Muscle of arm (tissue), 12 donors: ENCODE results near the gene PDCD2L. TPM values are rescaled to one million over a fixed set of nuclear protein-coding genes. Genes with fewer than 3 reads are reported as not detected.
"Not testable (repeated sequence)": the region's sequence is repeated elsewhere in the genome, so short reads cannot be mapped to it uniquely, and the experiment has no call there.

Source experiments
- DNase-seq: peaks from one replicate; pipeline ENCODE4 v3.0.0-alpha.2; 2013
- polyA plus RNA-seq, 12 donors: library from polyadenylated mRNA; unstranded; fragments of 120-200 nt; gene quantifications; one replicate each; pipeline ENCODE4 v1.2.1, GENCODE V29; 2013; ENCODE audit not compliant: insufficient read length in 12 of 12

The PDCD2L gene
- polyA plus RNA-seq, 12 donors: 11.7 to 22.5 (median 16.3) TPM; not detected in 2

GRCh38 chr19:34369166-34369565, 35.0 kb upstream of the PDCD2L start:
- DNase-seq: not testable (repeated sequence)

DNA sequence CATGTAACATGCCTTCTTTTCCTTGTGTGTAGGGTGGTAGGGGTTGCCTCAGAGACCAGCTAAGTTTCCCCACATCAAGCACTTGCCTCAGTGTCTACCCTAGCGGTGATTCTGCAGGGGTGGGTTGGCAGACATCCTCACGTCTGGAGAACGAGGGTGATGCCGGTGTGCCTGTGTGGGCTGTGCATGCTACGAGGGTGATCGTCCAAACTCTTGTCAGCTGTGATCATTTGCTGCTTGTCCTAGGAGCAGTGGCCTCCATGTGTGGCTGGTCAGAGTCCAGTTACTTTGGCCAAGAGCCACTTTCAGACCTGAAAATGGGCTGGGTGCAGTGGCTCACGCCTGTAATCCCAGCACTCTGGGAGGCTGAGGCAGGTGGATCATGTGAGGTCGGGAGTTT, 34.1 kb upstream of the PDCD2L start:
- no peak for DNase-seq

DNA sequence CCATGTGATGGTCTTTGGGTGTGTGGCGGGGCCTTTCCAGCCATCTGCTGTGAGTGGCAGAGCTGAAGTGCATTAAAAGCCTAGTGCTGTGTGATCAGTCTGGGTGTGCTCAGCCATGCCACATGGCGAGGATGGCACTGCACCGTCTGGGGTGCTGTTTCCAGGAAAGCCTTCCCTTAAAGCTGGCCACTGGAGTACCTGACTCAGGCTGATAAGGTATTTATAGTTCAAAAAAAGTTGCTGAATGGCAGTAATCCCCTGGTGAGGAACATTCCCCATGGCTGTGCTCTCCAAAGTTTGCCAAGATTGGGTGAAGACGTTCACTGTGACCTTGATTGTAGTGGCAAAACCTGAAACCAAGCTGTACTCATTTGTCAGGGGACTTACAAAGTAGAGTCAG, 33.2 kb upstream of the PDCD2L start:
- no peak for DNase-seq

GRCh38 chr19:34373601-34374288, 30.5 kb upstream of the PDCD2L start:
- DNase-seq: no peak

DNA sequence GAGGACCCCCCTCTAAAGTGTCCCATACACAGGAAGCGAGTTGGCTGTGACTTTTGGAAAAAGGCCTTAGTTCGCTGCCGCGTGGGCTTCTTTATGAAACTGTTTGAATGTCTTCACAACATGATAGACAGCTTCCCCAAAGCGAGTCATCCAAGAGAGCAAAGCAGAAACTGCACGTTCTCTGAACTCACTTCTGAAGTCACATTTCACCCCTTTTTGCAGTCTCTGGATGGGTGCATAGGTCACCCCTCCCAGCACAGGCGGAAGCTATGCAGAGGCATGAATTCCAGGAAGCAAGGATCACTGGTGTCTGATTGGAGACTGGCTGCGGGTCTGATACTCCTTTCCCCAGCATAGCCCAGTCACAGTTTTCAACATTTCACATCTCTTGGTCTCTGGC, 28.6 kb upstream of the PDCD2L start:
- DNase-seq: no peak

DNA sequence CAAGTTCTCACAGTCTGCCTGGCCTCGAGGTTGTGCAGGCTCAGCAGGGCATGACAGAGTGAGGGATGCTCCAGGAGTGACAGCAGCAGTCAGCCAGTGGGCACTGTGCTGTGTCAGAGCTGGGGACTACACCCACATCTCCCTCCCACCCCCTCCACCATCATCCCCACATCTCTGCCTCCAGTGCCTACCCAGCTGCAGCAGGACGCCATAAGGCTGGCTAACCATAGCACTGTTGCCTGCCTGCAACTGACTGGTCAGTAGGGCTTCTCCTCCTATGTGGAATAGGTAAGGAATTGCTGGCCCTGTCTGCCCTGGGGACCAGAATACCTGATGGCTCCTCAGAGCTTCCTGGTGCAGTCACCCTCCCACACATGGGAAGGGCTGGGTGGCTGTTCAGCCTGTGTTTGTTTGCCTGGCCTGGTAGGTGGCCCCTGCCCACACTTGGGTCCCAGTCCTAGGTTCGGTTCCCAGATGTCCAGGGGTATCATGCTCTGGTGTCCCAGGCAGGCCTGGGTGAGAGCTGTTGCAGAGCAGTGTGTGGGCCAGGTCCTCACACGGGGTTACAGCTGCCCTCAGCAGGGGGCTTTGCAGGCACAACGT, 23.5 kb upstream of the PDCD2L start:
- no peak for DNase-seq

DNA sequence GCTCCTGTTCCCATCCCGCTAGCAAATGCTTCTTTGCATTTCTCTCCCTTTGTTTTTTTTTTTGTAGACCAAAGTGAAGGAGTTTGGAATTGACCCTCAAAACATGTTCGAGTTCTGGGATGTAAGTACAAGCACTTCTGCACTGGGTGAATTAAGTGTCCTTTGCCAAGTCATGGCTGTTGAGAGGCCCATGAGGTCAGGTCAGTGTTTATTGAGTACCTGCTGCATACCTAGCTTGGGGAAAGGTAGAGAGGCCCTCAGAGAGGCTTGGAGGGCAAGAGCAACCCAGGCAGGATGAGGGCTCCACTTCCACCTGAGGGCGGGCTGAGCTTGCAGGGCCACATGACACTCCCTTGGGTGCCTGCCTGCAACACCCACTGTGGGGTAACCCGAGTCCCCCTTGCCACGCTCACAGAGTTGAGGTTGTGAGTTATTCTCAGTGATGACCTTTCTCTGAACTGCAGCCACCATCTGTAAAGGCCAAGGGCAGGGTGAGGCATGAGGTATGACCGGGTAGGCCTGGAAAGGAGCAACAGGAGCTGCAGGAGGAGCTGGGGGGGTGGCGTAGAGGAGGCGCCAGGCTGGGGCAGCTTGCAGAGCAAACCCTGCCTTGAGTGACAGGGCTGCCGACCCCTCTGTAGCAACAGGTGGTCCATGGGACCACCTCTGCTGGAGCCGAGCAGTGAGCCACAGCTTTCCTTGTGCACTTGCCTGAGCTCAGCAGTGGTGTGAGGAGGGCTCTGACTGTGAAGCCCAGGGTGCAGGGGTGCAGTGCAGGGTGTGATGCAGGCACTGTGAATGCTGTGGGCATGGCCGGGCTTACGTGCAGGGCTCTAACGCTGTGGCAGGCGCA, 22.6 kb upstream of the PDCD2L start:
- no peak for DNase-seq

DNA sequence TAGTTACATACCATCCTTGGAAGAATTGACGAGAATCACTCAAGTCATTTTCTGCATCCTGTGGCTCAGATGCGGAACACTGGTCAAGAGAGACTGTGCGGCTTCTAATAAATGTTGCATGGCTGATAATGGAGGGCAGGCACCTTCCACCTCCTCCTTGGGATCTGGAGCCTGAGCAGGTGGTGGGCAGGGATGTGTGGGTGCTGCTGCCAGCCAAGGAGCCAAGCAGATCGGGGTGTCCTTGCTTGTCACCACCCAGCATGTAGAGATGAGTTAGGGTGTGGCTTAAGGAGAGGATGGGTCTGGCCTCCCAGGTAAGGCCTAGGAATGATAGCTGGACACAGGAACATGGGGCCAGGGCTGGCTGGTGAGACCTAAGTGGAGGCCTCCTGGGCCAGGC, 21.7 kb upstream of the PDCD2L start:
- no peak for DNase-seq

- DNase-seq: no peak
These were observed 20.6 kb upstream of the PDCD2L start for GRCh38 chr19:34383599-34383998.

- DNase-seq: no peak
These were observed 17.4 kb upstream of the PDCD2L start for GRCh38 chr19:34386645-34387445.

GRCh38 chr19:34387446-34387810, 16.8 kb upstream of the PDCD2L start:
- DNase-seq: no peak

GRCh38 chr19:34388745-34389144, 15.5 kb upstream of the PDCD2L start:
- not testable (repeated sequence) for DNase-seq

DNA sequence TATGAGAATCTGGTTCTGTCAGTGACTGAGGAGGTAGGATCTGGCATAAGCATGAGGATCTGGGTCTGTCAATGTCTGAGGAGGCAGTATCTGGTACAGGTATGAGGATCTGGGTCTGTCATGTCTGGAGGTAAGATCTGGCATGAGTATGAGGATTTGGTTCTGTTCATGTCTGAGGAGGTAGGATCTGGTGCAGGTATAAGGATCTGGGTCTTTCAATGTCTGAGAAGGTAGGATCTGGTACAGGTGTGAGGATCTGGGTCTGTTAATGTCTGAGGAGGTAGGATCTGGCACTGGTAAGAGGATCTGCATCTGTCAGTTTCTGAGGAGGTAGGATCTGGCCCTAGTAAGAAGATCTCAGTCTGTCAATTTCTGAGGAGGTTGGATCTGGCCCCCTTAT, 12.4 kb upstream of the PDCD2L start:
- DNase-seq: no peak

GRCh38 chr19:34393031-34393430, 11.2 kb upstream of the PDCD2L start:
- no peak for DNase-seq

GRCh38 chr19:34393629-34394028, 10.6 kb upstream of the PDCD2L start:
- DNase-seq: peak; percentile 56

DNA sequence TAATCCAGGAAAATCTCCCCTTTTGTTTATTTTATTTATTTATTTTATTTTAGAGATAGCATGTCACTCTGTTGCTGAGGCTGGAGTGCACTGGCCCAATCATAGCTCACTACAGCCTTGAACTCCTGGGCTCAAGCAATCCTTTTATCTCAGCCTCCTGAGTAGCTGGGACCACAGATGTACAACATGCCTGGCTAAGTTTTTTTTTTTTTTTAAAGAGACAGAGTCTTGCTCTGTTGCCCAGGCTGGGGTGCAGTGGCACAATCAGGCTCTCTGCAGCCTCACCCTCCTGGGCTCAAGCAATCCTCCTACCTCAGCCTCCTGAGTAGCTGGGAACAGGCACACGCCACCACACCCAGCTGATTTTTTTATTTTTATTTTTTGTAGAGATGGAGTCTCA, 6.3 kb upstream of the PDCD2L start:
- no peak for DNase-seq

DNA sequence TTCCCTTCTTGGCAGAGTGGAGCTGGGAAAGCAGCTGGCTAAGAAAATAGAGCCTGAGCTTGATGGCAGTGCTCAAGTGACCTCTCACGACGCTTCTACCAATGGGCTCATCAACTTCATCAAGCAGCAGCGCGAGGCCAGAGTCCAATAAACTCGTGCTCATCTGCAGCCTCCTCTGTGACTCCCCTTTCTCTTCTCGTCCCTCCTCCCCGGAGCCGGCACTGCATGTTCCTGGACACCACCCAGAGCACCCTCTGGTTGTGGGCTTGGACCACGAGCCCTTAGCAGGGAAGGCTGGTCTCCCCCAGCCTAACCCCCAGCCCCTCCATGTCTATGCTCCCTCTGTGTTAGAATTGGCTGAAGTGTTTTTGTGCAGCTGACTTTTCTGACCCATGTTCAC, 4.3 kb upstream of the PDCD2L start:
- no peak for DNase-seq

DNA sequence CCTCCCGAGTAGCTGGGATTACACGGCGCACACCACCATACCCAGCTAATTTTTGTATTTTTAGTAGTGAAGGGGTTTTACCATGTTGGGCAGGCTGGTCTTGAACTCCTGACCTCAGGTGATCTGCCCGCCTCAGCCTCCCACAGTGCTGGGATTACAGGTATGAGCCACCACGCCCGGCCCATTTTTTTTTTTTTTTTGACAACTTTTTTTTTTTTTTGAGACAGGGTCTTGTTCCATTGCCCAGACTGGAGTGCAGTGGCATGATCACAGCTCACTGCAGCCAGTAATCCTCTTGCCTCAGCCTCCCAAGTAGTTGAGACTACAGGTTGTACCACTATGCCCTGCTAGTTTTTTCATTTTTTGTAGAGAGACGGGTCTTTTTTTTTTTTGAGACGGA, 3.4 kb upstream of the PDCD2L start:
- not testable (repeated sequence) for DNase-seq

DNA sequence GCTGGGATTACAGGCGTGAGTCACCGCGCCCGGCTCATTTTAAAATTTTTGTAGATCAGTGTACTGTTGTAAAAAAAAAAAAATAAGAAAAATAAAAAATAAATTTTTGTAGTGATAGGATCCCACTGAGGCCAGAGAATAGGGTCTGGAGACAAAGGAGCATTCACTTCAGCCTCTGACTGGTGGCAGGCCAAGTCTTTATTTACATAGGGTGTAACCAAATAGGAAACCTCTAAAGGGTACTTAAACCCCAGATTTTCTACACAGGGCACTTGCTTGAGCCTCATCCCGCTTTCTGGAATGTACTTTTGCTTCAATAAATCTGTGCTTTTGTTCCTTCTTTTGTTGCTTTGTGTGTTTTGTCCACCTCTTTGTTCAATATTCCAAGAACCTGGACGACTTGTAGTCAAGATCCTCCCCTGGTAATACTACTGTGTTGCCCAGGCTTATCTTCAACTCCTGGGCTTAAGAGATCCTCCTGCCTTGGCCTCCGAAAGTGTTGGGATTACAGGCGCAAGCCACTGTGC, 2.1 kb upstream of the PDCD2L start:
- no peak for DNase-seq

GRCh38 chr19:34403784-34404108, 453 bp upstream of the PDCD2L start:
- DNase-seq: no peak

- DNase-seq: no peak
These were observed 1.9 kb downstream of the PDCD2L start for GRCh38 chr19:34405892-34406660.
